ENCODE results near the gene LRRC39.
A peak's percentile ranks its signal among the peaks of the same experiment; 100 is the strongest.

The LRRC39 gene

DNA sequence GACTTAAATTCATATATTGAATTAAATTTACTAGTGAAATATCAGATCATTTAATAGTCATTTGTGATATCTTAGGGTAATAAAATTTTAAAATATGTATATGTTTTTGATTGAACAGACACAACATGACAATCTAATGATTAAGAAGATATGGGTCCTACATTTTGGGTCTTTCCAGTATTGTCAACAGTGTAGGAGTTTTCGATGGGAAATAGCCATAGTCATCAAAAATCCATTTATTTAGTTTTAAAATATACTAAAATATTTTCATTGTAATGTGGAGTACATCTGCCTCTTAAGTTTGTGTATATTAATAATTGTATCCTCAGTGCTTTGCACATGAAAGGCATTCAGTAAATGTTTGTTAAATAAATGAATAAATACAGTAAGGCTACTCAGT, 31.1 kb downstream of the LRRC39 start:
- no peak for DNase-seq

- no peak for DNase-seq
Observed at GRCh38 chr1:100145116-100145515, 32.9 kb downstream of the LRRC39 start.

DNA sequence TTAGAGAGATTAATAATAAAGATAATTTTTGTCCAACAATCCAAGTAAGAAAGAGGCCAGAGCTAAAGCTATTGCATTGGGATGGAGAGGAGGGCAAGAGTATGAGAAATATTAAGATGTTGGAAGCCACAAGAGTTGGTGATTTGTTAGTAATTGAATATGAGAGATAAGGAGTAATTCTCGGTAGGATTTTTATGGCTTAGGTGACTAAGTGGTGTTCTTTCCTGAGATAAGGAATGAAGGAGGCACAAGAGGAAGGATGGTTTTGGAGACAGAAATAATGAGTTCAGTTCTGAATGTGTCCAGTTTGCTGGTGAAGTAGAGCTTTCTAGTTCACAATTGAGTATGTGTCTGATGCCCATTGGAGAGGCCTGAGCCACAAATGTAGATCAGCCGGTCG, 35.7 kb downstream of the LRRC39 start:
- DNase-seq, result no peak

GRCh38 chr1:100141192-100141591, 36.9 kb downstream of the LRRC39 start:
- DNase-seq, result no peak

DNA sequence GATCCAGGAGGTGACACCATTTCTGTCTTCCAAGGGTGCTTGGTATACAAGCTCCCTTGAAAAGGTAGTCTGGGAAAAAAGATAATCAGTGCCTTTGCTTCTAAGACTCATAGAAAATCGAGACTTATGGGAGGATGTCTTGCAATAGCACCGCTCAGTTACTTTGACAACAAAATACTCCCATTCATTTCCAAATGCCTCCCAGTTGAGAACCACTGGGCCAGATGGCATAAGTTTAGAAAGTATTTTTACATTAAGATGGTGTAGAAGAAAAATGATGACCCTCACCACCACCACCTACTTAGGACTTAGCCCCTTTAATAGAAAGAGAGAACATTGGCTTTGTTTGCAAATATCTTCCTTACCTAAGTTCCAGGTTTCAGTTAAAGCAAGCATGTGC, 40.5 kb downstream of the LRRC39 start:
- no peak for DNase-seq

DNA sequence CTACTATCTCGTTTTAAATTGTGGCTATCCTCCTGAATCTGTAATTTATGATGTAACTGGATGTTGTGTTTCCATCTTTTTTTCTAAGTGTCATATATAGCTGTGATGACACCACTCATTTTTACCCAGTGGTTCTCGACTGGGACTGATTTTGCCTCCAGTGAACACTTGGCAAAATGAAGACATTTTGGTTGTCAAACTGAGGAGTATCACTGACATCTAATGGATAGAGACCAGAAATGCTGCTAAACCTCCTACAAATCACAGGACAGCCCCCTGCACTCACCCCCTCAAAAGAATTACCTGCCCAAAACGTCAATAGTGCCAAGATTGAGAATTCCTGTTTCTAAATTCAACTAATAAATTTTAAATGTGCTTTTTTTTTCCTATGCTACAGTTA, 43.2 kb downstream of the LRRC39 start:
- peak; percentile 5 for DNase-seq

- DNase-seq, result peak; percentile 98
Observed at GRCh38 chr1:100132566-100133477, 45.2 kb downstream of the LRRC39 start, which contains the start of the genes SASS6 and TRMT13. Gene SASS6, minus strand, starts transcription at chr1:100132930. Its CDS starts 116 bp downstream, at chr1:100132814. Gene TRMT13, plus strand, starts transcription at chr1:100133163. Its CDS starts 6 bp downstream, at chr1:100133169.

DNA sequence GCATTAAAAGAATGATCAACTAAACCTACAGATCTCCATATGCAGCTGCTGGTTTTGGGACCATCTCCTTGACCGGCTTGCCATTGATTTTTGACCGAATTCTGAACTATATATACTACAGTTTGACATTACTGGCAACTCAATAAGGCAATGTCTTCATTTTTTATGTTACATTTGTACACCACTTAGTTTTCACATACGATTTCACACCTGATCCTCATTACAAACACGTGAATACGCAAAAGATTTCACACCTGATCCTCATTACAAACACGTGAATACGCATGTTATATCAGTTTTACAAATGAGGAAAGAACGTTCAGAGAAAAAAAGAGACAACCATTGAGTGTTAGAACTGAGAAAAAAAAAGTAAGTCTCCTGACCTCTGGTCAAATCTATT, 46.4 kb downstream of the LRRC39 start:
- DNase-seq, result no peak

- DNase-seq, result no peak
Observed at GRCh38 chr1:100130552-100131077, 47.4 kb downstream of the LRRC39 start.

- no peak for DNase-seq
Observed at GRCh38 chr1:100127226-100127625, 50.8 kb downstream of the LRRC39 start.

GRCh38 chr1:100122177-100122576, 55.9 kb downstream of the LRRC39 start:
- peak; percentile 44 for DNase-seq

- DNase-seq, result no peak
Observed at GRCh38 chr1:100115524-100115923, 62.5 kb downstream of the LRRC39 start.

DNA sequence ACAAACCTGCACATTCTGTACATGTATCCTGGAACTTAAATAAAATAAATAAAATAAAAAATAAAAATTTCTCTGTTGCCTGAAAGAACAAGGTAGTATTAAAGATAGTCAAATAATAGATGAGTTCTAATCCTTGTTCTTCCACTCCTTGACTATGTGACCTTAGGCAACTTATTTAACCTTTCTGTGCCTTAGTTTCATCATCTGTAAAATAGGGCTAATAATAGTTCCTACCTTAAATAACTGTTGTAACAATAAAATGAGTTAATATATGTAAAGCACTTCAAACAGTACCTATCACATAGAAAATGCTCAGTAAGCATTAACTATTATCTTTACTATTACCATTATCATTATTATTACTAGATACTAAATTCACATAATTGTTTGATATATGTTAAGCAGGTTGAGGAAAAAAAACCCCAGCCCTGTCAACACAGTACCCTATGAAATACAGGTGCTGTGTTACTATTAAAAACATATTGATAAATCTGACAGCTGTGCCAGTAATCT, 68.4 kb downstream of the LRRC39 start:
- DNase-seq, result no peak

- no peak for DNase-seq
Observed at GRCh38 chr1:100107696-100108095, 70.4 kb downstream of the LRRC39 start.

GRCh38 chr1:100101564-100101963, 76.5 kb downstream of the LRRC39 start:
- DNase-seq, result no peak

GRCh38 chr1:100100202-100100601, 77.9 kb downstream of the LRRC39 start:
- DNase-seq, result peak; percentile 36
